ENCODE results near the gene NEUROG1. TPM values are rescaled to one million over a fixed set of nuclear protein-coding genes. Genes with fewer than 3 reads are reported as not detected.

The NEUROG1 gene
- total and polyA plus RNA-seq, 10 of the 15 experiments (the other 5 are each of a cell fraction or from before 2014, with no cell fraction given) = not detected

DNA sequence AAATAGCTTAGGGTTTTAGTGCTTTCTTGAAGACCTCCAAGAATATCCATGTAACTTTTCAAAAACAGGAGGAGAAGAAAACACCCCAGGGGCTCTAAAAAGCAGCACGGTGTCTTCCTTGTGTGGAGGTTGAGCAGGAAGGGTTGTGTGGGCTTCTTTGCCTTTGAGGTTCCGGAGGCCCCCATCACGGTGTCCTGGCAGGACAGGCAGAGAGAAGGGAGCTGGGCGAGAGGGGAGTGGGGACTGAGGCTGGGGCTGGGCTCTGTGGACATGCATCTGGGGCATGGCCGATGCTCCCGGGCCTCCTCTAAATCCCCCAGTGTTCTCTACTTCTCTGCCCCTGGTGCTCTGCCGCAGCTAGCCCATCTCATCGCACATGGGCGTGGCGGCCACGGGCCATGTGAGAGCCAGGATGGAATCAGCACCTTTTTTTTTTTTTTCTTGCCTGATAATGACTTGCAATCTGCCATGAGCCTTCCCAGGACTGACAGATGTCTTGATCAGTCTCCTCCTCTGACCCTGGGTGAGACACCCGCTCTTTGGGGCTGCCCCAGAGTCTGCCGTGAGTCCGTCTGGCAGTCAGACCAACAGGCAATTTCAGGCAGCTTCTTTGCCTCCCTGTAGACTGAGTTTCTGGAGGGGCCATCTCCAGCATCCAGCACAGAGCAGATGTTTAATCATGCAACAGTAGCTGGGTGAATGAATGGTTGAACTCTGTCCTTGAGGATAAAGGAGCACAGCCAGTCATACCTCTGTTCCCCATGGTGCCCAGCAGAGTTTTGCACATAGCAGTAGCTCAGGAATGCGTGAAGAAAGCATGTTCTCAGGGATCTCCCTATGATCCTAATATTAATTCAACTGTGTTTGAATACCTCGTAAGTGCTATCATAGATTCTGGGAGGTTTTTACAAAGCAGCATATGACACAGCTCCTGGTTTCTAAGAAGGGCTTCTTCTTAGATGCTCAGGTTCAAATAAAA is 30.9 kb upstream of the NEUROG1 start:
- ChIA-PET CTCF (interaction anchor here (0.6 to 10.2 kb wide), 34 partner anchors 8 to 692 kb away, joined by 3 to 203 read pairs (median 4); partner anchors contain the start of gene SLC25A48), SMC1A (ENCODE audit: uncharacterized antibody, unreplicated experiment) (interaction anchor here (0.8 to 3.1 kb wide), 9 partner anchors 11 to 1895 kb away, joined by 3 to 18 read pairs (median 4); no protein-coding TSS in a partner anchor), RAD21 (ENCODE audit: unreplicated experiment) (interaction anchor here (0.5 to 2.3 kb wide), 8 partner anchors 15 to 264 kb away, joined by 3 to 14 read pairs (median 3); no protein-coding TSS in a partner anchor), POLR2A (no interaction called here)
- intact Hi-C loops (cut with micrococcal nuclease; ENCODE audit: unreplicated experiment) = loop anchor here (2.0 kb wide), 1 partner anchor 100 kb away; no protein-coding TSS in a partner anchor
- DNase-seq (ENCODE audit: low read depth, low spot score) = no peak
- no peak overlapping the region for H3K4me2 ChIP-seq (ENCODE audit: control insufficient read depth, insufficient read depth)
- no peak overlapping the region for H3K4me3 ChIP-seq
- H2AFZ ChIP-seq (ENCODE audit: control insufficient read depth, low read depth, low read length) = no peak overlapping the region
- H3K4me1 ChIP-seq (ENCODE audit: control insufficient read depth, insufficient read depth, low read length) = no peaks in the 10 kb centered on the region; the same call in 1 of the 2 replicates
- no peaks in the 10 kb centered on the region for H3K36me3 ChIP-seq (ENCODE audit: control insufficient read depth in 2 of 2, insufficient read depth in 2 of 2, low read length in 1 of 2)
- no TSS peak for BruUV-seq (replicated peaks)
- no peak for FAIRE-seq
- no peak overlapping the region for H3K27ac ChIP-seq (ENCODE audit: control insufficient read depth, insufficient read depth)
- H3K9ac ChIP-seq (ENCODE audit: control insufficient read depth, insufficient read depth, low read length) = no peak overlapping the region
- no peak for TF ChIP-seq HDAC6 (IDR thresholded peaks at IDR 0.05; ENCODE audit: unreplicated experiment)
- TF ChIP-seq LARP7 (IDR thresholded peaks at IDR 0.05) = no peak
- no peak for TF ChIP-seq SIN3A (IDR thresholded peaks at IDR 0.05; ENCODE audit: low read depth, low read length)
- no peak for TF ChIP-seq ZNF207 (IDR thresholded peaks at IDR 0.05; ENCODE audit: borderline replicate concordance)
- no peak for TF ChIP-seq ZNF274 (IDR thresholded peaks at IDR 0.05; ENCODE audit: insufficient read depth, insufficient read length)
- no peak for TF ChIP-seq PML (IDR thresholded peaks at IDR 0.05; ENCODE audit: low read length)
- no peak for TF ChIP-seq MEF2B (IDR thresholded peaks at IDR 0.05; ENCODE audit: partially characterized antibody, poor library complexity, severe bottlenecking)
- no peak for TF ChIP-seq CHD1 (IDR thresholded peaks at IDR 0.05; ENCODE audit: low read depth, low read length)
- TF ChIP-seq DPF2 (IDR thresholded peaks at IDR 0.05) = no peak
- ATAC-seq = no peak; the same call in 2 of the 3 replicates
- H3K27me3 ChIP-seq (replicated peaks in 1 of 2; ENCODE audit: control insufficient read depth in 2 of 2, insufficient read depth in 2 of 2, low read length in 1 of 2) = peaks cover 0 to 3% of the 10 kb centered on the region in 2 experiments; a peak in 3 of 4 replicates
- H3K79me2 ChIP-seq (ENCODE audit: control insufficient read depth, insufficient read depth, low read length) = no peaks in the 10 kb centered on the region
- 43% methylated on average over 14 of the region's 16 CpGs for WGBS (ENCODE audit: insufficient coverage, insufficient replicate concordance, low lambda C conversion rate, missing lambda C conversion rate)
- in situ Hi-C loops (cut with MboI) = no loop called here
- H3K9me3 ChIP-seq (replicated peaks; ENCODE audit: control insufficient read depth, insufficient read depth, low read length) = no peaks in the 10 kb centered on the region
- no peaks in the 10 kb centered on the region for H4K20me1 ChIP-seq (ENCODE audit: control insufficient read depth, insufficient read depth)

Measured in GM12878 (cell line).